Natural killer cell (primary cell): ENCODE measurements around the gene FBXL4. TPM values are rescaled to one million over a fixed set of nuclear protein-coding genes. Genes with fewer than 3 reads are reported as not detected.

Experiments
- ATAC-seq, 3 donors: fragments of 150-1000 bp in 2 of 3; fragments of 200-7000 bp in 1 of 3; cut with Tn5 transposase; 1 replicate in 1 of 3; 2 replicates in 2 of 3; pipeline ENCODE4 v1.10.0; 2021; ENCODE audit warnings: mild to moderate bottlenecking in 2 of 3, moderate library complexity in 2 of 3
- DNase-seq, 2 donors: peaks; one replicate each; pipeline versions ENCODE4 v3.0.0 to v3.0.0-alpha.2; 2013 to 2021; ENCODE audit warnings: mixed read lengths in 1 of 2
- H3K27ac ChIP-seq: one replicate; pipeline ENCODE4 v1.5.1; 2013; ENCODE audit warnings: mild to moderate bottlenecking, low read length
- H3K27me3 ChIP-seq: one replicate; pipeline ENCODE4 v1.6.1; 2013; ENCODE audit warnings: low read length; ENCODE audit not compliant: control insufficient read depth, insufficient read depth
- H3K36me3 ChIP-seq: one replicate; pipeline ENCODE4 v1.6.1; 2013; ENCODE audit warnings: low read length; ENCODE audit not compliant: control insufficient read depth, insufficient read depth
- H3K4me1 ChIP-seq: one replicate; pipeline ENCODE4 v1.6.1; 2013; ENCODE audit warnings: low read length; ENCODE audit not compliant: control insufficient read depth, insufficient read depth
- H3K4me3 ChIP-seq: one replicate; pipeline ENCODE4 v1.5.1; 2013; ENCODE audit warnings: low read length
- H3K9me3 ChIP-seq: one replicate; pipeline ENCODE4 v1.6.1; 2013; ENCODE audit warnings: low read length; ENCODE audit not compliant: control insufficient read depth, insufficient read depth
- H3K27ac Mint-ChIP-seq, 2 donors: one replicate each; pipeline ENCODE4 v1.8.0; 2022; ENCODE audit warnings: mild to moderate bottlenecking in 2 of 2, mixed read lengths in 2 of 2, moderate library complexity in 1 of 2
- H3K27me3 Mint-ChIP-seq, 2 donors: one replicate each; pipeline ENCODE4 v1.8.0; 2022; ENCODE audit warnings: low read depth in 2 of 2, mixed read lengths in 2 of 2
- H3K36me3 Mint-ChIP-seq: one replicate; pipeline ENCODE4 v1.8.0; 2022; ENCODE audit warnings: mixed read lengths
- H3K4me1 Mint-ChIP-seq, 2 donors: one replicate each; pipeline ENCODE4 v1.8.0; 2022; ENCODE audit warnings: mixed read lengths in 2 of 2
- H3K4me3 Mint-ChIP-seq: one replicate; pipeline ENCODE4 v1.8.0; 2022; ENCODE audit warnings: mild to moderate bottlenecking, moderate library complexity, mixed read lengths
- H3K9me3 Mint-ChIP-seq, 2 donors: one replicate each; pipeline ENCODE4 v1.8.0; 2022; ENCODE audit warnings: mixed read lengths in 2 of 2
- CTCF ChIP-seq: fragments of 200-600 bp; IDR thresholded peaks from one replicate; pipeline ENCODE4 v1.8.0; 2022; ENCODE audit warnings: antibody characterized with exemption
- WGBS: methylation state at CpG from one replicate; pipeline ENCODE4 v1.1.7; 2013; ENCODE audit warnings: missing lambda C conversion rate; ENCODE audit not compliant: insufficient coverage; 5-methylcytosine and 5-hydroxymethylcytosine counted together
- intact Hi-C: fragments of 100-400 bp; cut with micrococcal nuclease; formaldehyde crosslinking; loops from one replicate; pipeline ENCODE4 v1.14.2; 2022
- total RNA-seq, 4 donors: library from RNA; stranded (reverse); fragments of 120-200 nt in 1 of 4; gene quantifications; one replicate each; pipeline versions ENCODE4 v1.2.3 to v1.2.4, GENCODE V29; 2013 to 2022

Gene FBXL4
- total RNA-seq, 3 donors from 2014 or later (not counting 1 experiment from before 2014, with no cell fraction given), result 8.8 to 15.1 (median 11.3) TPM

GRCh38 chr6:98871057-98871456 lies 76.7 kb downstream of the FBXL4 start:
- no peaks in the 10 kb centered on the region for H3K27me3 Mint-ChIP-seq

GRCh38 chr6:98864497-98864896 lies 83.2 kb downstream of the FBXL4 start:
- no peaks in the 10 kb centered on the region for H3K9me3 Mint-ChIP-seq
- Histone ChIP-seq H3K27ac (no peak overlapping the region), H3K9me3 (no peaks in the 10 kb centered on the region), H3K27me3 (no peaks in the 10 kb centered on the region), H3K36me3 (peaks cover 2% of the 10 kb centered on the region), H3K4me3 (no peak overlapping the region), H3K4me1 (no peaks in the 10 kb centered on the region)
- no peaks in the 10 kb centered on the region for H3K27me3 Mint-ChIP-seq
- intact Hi-C loops, result no loop called here
- no peak overlapping the region for H3K27ac Mint-ChIP-seq
- 97% methylated on average over 6 of the region's 6 CpGs for WGBS
- DNase-seq (no peak), ATAC-seq (no peak)
- H3K4me3 Mint-ChIP-seq, result no peak overlapping the region
- TF ChIP-seq CTCF, result no peak
- peaks cover 7% of the 10 kb centered on the region for H3K36me3 Mint-ChIP-seq
- H3K4me1 Mint-ChIP-seq, result no peaks in the 10 kb centered on the region

More at GRCh38 chr6:98871057-98871456, 76.7 kb downstream of the FBXL4 start:
- 93% methylated on average over 3 of the region's 3 CpGs for WGBS
- Mint-ChIP-seq H3K9me3 (no peaks in the 10 kb centered on the region), H3K27ac (no peak overlapping the region), H3K36me3 (peaks cover 5% of the 10 kb centered on the region), H3K4me3 (no peak overlapping the region), H3K4me1 (no peaks in the 10 kb centered on the region)
- Histone ChIP-seq H3K4me1 (no peaks in the 10 kb centered on the region), H3K9me3 (no peaks in the 10 kb centered on the region), H3K27ac (no peak overlapping the region), H3K27me3 (no peaks in the 10 kb centered on the region), H3K4me3 (no peak overlapping the region), H3K36me3 (peaks cover 13% of the 10 kb centered on the region)
- intact Hi-C loops, result no loop called here
- no peak for TF ChIP-seq CTCF
- ATAC-seq, result no peak
- no peak for DNase-seq

- Histone ChIP-seq H3K27me3 (peaks cover 63% of the 10 kb centered on the region), H3K4me1 (peaks cover 29% of the 10 kb centered on the region), H3K27ac (no peak overlapping the region), H3K9me3 (peaks cover 4% of the 10 kb centered on the region), H3K4me3 (no peak overlapping the region), H3K36me3 (no peaks in the 10 kb centered on the region)
- H3K4me3 Mint-ChIP-seq, result no peak overlapping the region
- H3K27me3 Mint-ChIP-seq, result peaks cover 54 to 63% of the 10 kb centered on the region in 2 donors
- no peak for TF ChIP-seq CTCF
- no peaks in the 10 kb centered on the region for H3K36me3 Mint-ChIP-seq
- 34% methylated on average over 18 of the region's 18 CpGs for WGBS
- no peak overlapping the region for H3K27ac Mint-ChIP-seq
- peaks cover 14 to 20% of the 10 kb centered on the region in 2 donors for H3K4me1 Mint-ChIP-seq
- H3K9me3 Mint-ChIP-seq, result no peaks in the 10 kb centered on the region
- no peak for ATAC-seq
- DNase-seq, result no peak
- intact Hi-C loops, result loop anchor here (10.0 kb wide), 1 partner anchor 86 kb away; no protein-coding TSS in a partner anchor
Measured at GRCh38 chr6:98848539-98849242, 99.1 kb downstream of the FBXL4 start.
